ENCODE measurements around the gene NMNAT2.
A peak's percentile ranks its signal among the peaks of the same experiment; 100 is the strongest.

Gene NMNAT2

GRCh38 chr1:183214021-183214970, 203.9 kb downstream of the NMNAT2 start:
- DNase-seq (ENCODE audit: extremely low read depth, low read depth), result no peak
- TF ChIP-seq CTCF (IDR thresholded peaks at IDR 0.05; ENCODE audit: low read depth, low read length), result no peak

- TF ChIP-seq CTCF (IDR thresholded peaks at IDR 0.05; ENCODE audit: low read depth, low read length), result no peak
- DNase-seq (ENCODE audit: extremely low read depth, low read depth), result no peak
These were observed 205.3 kb downstream of the NMNAT2 start for GRCh38 chr1:183212870-183213269.

- DNase-seq (ENCODE audit: extremely low read depth, low read depth), result no peak
- no peak for TF ChIP-seq CTCF (IDR thresholded peaks at IDR 0.05; ENCODE audit: low read depth, low read length)
These were observed 207.5 kb downstream of the NMNAT2 start for GRCh38 chr1:183210681-183211080.

- TF ChIP-seq CTCF (IDR thresholded peaks at IDR 0.05; ENCODE audit: low read depth, low read length), result no peak
- DNase-seq (ENCODE audit: extremely low read depth, low read depth), result peak; percentile 36
These were observed 208.5 kb downstream of the NMNAT2 start for GRCh38 chr1:183209533-183210158.

- DNase-seq (ENCODE audit: extremely low read depth, low read depth), result no peak
- TF ChIP-seq CTCF (IDR thresholded peaks at IDR 0.05; ENCODE audit: low read depth, low read length), result no peak
These were observed 211.6 kb downstream of the NMNAT2 start for GRCh38 chr1:183206538-183207122.

GRCh38 chr1:183205196-183205781, 212.9 kb downstream of the NMNAT2 start:
- no peak for TF ChIP-seq CTCF (IDR thresholded peaks at IDR 0.05; ENCODE audit: low read depth, low read length)
- DNase-seq (ENCODE audit: extremely low read depth, low read depth), result peak; percentile 47

Measured in AG09319 (cell line).